GM21526 (cell line): Measurements from ENCODE around the gene HECTD2.
"Not testable (repeated sequence)": the region's sequence is repeated elsewhere in the genome, so short reads cannot be mapped to it uniquely, and the experiment has no call there.

ENCODE experiments used
- ATAC-seq: cut with Tn5 transposase; IDR thresholded peaks from one replicate; pipeline ENCODE4 v1.9.1; 2021; ENCODE audit warnings: moderate library complexity; ENCODE audit not compliant: unreplicated experiment, low FRiP score

The HECTD2 gene

DNA sequence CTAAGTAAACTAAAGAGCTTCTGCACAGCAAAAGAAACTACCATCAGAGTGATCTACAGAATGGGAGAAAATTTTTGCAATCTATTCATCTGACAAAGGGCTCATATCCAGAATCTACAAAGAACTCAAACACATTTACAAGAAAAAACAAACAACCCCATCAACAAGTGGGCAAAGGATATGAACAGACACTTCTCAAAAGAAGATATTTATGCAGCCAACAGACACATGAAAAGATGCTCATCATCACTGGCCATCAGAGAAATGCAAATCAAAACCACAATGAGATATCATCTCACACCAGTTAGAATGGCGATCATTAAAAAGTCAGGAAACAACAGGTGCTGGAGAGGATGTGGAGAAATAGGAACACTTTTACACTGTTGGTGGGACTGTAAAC, 124.6 kb downstream of the HECTD2 start:
- not testable (repeated sequence) for ATAC-seq

DNA sequence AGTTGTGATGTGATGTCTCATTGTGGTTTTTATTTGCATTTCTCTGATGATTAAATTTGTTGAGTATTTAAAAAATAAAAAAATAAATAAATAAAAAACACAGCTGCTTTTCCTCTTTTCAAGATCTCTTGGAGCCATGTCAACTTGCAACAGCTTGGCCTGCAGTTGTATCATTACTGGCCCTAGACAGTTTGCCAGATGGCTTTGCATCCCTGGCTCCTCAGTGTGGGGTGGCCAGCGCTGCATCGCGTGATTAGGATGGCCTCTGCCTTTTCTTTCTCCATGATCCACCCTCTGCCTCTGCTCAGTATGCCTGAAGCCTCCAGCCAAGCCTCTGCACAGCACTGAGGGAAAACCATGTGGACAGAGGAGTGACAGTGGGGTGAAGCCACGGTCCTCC, 126.0 kb downstream of the HECTD2 start:
- no peak for ATAC-seq

DNA sequence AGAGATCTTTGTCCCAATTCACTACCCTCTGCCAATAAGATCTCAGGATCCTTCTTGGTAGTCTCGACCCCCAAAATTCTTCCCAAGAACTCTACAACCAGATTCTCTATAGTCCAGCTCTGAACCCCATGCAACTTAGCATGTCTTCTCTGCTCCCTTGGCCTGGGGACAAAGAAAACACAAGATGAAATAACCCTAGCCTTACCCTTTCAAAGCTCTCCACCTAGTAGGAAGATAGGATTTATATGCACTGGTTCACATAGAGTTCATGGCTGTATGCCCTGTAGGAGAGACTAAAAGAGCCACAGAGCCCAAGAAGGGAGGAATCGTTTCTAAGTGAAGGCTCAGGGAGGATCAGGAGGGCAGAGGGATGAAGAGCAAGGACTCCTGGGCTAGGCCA, 126.6 kb downstream of the HECTD2 start:
- ATAC-seq = no peak

DNA sequence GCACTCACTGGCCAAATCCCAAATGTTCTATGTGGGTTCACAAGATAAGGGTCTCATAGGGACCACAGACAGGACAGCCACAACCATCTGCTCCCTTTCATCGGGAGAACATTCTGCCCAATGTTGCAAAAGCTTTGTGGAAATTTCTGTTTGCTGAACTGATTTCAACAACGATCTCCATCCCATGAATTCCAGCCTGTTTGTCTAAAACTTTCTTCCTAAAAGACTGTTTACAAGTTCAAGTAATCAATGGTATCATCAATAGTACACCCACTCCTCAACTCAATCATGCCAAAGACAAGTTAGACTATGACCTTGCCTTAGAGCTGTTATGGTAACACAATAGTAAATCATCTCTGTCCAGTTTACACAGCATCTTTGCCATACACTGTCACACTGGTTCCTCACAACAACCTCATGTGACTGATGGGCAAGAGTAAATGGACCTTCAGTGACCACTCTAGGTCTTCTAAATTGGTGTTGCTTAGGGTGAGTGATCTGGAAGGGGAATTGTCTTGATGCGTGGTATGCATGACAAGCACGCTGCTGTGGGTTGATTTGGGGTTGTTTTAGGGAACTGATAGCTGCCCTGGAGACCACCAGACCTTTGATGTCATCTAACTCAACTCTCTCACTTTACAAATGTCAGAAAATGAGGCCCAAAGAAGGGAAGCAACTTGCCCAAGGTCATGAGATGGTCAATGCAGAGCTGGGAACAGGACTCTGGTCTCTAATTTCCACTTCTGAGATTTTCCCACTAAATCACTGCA, 127.7 kb downstream of the HECTD2 start:
- ATAC-seq = no peak

DNA sequence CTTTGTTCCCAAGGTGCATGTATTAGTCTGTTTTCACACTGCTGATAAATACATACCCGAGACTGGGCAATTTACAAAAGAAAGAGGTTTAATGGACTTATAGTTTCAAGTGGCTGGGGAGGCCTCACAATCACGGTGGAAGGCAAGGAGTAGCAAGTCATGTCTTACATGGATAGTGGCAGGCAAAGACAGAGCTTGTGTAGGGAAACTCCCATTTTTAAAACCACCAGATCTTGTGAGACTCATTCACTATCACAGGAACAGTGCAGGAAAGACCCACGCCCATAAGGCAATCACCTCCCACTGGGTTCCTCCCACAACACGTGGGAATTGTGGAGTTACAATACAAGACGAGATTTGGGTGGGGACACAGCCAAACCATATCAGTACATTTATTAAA, 129.8 kb downstream of the HECTD2 start:
- ATAC-seq = no peak

DNA sequence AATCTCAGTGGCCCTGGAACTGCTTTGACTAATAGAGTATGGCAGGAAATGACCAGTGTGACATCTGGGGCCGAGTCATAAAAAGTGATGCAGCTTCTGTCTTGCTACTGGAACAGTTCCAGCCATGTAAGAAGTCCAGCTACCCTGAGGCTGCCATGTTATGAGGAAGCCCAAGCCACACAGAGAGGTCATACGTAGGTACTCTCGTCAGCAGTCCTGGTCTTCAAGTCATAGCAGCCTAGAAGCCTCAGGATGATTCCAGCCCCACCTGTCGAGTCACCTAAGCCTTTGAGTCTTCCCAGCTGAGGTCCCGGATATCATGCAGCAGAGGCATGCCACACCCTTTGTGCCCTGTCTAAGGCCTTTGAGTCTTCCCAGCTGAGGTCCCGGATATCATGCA, 130.6 kb downstream of the HECTD2 start:
- no peak for ATAC-seq

DNA sequence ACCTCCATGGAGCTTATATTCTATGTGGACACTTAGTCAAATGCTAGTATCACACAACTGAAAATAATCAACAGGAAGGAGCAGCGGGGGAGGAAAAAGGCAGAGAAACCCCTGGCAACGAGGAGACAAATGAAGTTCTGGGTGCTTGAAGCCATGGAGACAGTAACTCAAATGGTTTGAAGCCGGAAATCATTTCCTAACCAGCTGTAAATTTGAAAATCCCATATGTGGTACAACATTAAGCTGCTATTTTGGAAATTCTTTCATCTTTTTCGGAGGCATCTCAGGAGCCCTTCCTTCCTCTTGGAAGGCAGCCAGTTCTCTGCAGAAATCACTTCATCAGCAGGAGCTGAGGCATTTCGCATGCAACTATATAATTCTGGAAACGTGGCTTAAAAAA, 131.3 kb downstream of the HECTD2 start:
- ATAC-seq = no peak

DNA sequence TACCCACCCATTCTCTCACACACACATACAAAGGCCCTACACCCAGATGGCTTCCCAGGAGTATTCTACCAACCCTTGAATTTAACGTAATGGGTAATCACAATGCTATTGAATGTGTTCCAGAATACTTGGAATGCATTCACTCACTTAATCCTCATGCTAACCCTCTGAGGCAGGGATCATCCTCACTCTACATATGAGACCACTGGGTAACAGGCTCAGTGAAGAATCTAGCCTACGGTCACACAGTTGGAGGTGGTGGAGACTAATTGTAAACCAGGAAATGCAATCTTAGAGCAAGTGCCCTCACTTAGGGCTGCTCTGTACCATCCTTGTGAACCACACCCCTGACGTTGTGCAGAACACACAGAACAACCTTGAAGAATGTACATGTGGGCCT, 135.2 kb downstream of the HECTD2 start:
- ATAC-seq = no peak

DNA sequence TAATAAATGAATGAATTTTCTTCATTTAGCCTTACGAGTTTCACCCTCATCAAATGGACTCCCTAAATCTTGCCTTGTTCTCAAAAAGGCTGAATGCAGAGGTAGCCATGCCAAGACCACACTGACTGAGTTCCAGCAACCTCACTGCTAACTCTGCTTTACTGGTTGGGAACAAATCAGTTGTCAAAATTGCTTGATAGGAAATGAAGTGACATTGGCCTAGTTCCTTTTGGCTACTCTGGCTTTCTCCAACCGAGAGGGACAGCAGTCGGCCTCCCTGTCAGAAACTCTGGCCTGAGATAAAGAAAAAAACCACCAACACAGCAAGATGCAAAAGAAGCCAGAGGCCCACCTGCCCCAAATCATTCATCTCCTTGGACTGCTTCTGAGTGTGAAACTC, 135.7 kb downstream of the HECTD2 start:
- no peak for ATAC-seq

DNA sequence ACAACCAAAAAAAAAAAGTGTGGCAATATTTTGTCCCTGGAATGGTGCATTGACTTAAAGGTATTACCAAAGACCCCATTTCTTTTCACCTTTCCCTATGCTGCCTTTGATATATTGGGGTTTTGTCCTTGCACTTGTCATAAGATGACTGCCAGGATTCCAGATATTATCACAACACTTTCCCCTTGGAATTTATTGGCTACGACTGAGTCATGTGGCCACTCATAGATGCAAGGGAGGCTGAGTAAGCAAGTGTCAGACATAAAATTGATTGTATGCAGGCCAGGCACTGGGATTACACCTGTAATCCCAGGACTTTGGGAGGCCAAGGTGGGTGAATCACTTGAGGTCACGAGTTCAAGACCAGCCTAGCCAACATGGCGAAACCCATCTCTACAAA, 139.1 kb downstream of the HECTD2 start:
- ATAC-seq = no peak

DNA sequence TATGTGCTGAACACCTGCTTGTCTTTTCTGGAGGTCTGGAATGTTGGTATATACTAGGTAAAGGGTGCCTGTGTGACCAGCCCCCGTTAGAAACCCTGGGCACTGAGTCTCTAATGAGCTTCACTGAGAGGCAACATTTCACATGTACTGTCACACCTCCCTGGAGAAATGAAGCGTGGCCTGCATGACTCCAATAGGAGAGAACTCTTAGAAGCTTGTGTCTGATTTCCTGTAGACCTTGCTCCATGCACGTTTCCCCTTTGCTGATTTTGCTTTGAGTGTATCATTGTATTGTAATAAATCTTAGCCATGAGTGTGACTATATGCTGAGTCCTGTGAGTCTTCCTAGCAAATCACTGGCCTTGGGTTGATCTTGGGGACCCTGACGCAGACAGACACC, 139.9 kb downstream of the HECTD2 start:
- no peak for ATAC-seq

DNA sequence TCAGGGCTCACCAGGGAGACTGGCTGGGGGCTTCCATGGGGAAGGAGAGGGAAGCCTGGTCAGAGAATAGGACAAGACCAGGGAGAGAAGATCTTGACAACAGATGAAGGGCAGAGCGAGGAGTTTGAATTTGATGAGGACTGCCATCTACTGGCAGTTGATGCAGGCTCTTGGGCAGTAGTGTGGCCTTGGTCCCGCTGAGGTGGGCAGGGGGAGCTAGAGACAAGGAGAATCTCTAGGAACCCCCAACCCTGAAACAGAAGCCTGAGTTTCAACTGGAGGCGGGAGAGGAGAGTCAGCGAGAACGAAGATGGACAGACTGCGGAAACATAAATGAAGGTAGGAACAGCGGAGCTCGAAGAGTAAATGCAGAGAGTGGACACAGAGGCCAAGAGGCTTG, 141.7 kb downstream of the HECTD2 start:
- no peak for ATAC-seq

DNA sequence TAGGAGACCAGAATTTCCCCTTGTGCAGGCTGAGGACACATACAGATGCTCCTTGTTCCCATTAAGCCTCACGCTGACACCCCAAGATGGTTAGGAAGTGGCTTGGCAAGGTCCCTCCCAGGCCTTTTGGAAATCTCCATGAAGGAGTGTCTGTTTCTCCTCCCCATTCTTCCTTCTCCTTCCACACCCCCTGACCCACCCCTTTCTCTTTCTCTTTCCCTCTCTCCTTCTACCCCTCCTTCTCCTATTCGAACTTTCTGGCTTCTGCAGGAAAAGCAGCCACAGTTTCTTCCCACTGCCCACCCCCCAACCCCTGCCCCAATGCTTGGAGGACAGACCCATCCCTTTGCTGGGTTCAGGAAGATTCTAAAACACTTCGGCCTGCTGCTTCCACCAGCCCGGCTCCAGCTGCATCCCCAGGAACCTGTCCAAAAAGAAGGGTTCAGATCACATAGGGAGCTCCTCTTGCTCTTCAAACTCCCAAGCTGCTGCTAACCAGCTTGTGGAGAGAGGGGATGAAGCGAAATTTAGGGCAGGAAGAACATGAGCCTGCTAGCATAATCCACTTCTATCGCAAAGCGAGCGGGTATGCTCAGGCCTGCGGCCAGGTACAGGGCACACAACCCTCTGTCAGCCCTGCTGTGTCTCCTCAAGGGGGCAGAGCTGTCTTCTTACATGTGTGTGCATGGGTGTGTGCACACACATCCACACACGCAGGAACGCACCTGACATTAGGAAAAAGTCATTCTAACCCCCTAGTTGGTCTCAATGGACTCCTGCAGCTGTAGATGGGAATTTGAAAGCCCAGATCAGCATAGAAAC, 142.3 kb downstream of the HECTD2 start:
- ATAC-seq = no peak

DNA sequence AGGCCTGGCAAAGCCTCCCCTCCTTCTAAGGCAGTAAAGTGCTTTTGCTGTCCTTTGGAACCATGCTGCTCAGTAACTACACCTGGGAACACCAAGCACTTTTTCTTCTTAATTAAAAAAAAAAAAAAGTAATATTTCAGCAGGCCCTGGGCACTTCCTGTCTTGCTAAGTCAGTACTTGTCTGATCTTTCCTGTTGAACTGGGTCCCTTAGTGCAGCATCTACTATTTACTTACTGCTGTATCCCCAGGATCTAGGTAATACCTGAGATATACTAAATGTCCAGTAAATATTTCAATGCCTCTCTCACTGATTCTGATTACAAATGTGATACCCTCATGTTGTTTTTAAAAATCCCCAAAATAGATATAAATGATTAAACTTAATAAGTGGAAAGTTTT, 145.3 kb downstream of the HECTD2 start:
- ATAC-seq = no peak

DNA sequence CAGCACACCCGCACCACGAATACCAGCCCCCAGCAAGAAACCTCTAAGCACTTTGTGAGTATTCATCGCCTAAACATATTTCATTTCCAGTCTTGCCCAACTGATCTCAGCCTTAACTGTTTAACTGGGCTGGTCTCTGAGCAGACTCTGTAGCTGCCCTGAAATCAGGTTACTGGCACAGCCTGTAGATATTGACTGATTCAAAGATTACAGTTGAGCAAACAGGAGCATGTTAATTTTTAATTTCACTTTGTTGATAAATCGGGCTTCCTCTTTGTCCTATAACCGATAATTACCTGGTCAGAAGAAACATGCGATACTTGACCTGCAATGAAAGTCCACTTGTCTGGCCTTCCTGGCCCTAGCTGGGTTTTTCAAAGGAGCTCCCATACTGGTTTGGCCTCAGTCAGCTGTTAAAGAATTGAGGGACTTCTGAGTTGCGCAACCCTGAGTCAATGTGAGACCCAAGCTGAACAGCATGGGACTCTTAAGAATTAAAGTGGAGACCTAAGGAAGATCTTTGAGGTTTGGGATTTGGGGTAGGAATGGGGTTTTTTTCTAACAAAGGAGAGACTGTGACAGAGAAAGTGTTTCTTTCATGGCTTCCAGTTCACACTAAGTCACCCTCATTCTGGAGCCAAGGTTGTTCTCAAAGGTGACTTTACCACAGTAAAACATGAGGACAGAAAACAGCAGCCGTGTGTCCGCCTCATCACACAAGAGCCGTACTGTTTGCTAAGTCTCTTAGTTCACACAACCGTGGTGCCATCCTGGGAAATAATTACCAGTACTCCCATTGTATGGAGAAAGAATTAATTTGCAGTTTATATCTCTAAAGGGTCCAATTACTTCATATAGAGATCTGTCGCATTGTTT, 146.8 kb downstream of the HECTD2 start:
- no peak for ATAC-seq

DNA sequence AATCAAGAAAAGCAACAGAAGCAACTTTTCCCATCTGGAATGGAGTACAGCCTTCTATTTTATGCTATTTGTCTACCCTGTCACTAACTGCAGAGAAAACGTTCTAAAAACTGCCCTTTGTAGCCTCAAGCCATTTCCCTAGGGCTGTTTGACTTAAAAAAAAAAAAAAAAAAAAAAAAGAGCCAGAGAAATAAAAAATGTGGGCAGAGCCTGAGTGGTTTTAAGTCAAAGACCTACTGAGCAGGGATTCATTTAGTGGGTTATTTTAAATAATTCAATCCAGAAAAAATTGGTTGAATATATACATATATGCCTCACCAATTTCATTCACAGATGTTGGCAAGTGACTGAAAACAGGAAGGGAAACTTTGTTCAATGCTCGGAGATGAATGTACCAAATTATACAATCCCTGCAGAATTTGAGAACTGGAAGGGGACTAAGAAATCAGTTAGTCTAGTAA, 147.5 kb downstream of the HECTD2 start:
- no peak for ATAC-seq

DNA sequence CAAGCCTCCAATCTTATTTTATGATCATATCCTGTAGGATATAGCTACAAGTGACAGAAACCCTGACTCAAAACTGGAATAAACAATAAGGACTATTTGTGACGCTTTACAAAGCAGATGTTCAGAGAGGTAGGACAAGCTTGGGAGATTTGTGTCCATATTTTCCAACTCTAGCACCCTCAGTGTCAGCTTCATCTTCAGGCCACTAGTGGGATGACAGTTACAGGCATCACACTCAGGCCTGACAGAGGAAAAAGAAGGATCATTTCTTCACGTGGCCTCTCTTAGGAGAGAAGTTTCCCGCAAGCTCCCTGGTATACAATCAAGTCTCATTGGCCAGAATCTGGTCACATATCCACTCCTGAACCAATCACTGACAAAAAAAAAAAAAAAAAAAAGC, 148.3 kb downstream of the HECTD2 start:
- ATAC-seq = no peak

DNA sequence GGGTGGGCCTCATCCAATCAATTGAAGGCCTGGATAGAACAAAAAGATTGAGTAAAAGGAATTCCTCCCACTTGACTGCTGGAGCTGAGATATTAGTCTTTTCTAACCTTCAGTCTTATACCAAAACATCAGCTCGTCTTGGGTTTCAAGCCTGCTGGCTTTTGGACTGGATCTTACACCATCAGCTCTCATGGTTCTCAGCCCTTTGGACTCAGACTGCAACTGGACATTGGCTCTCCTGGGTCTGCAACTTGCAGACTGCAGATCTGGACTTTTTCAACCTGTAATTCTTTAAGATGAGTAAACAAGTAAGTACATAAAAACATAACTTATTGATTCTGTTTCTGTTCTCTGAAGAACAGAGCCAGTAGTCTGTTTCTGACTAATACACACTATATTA, 149.0 kb downstream of the HECTD2 start:
- ATAC-seq = no peak

DNA sequence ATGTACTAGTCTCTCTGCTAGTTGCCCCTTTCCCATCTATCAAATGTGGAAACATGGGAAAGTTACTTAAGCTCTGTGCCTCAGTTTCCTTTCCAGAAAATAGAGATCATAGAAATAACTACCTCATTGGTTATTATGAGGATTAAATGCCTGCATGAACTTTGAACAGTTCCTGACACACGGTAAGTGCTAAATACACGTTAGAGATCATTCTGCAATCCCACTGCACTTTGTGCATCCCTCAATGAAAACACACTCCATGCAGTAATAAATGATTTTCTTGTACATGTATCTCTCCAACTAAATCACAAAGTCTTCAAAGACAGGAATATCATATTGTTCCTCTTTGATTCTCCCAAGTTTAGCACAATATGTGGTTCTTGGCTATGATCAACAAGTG, 149.6 kb downstream of the HECTD2 start:
- no peak for ATAC-seq

DNA sequence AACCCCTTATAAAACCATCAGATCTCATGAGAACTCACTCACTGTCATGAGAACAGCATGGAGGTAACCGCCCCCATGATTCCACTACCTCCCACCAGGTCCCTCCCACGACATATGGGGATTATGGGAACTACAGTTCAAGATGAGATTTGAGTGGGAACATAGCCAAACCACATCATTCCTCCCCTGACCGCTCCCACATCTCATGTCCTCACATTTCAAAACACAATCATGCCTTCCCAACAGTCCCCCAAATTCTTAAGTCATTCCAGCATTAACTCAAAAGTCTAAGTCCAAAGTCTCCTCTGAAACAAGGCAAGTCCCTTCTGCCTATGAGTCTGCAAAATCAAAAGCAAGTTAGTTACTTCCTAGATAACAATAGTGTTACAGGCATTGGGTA, 150.7 kb downstream of the HECTD2 start:
- not testable (repeated sequence) for ATAC-seq
